WTC11 (cell line): ENCODE results near the gene ASTN2. TPM values are rescaled to one million over a fixed set of nuclear protein-coding genes. Genes with fewer than 3 reads are reported as not detected.

ENCODE experiments used
- ATAC-seq: fragments of 200-7000 bp; cut with Tn5 transposase; 2 replicates; pipeline ENCODE4 v1.10.0; 2021; ENCODE audit warnings: mild to moderate bottlenecking, moderate library complexity
- CTCF ChIA-PET: fragments of 300-600 bp; sonication (Branson Sonifier 250); formaldehyde crosslinking; loops from one replicate; lab custom pipeline; 2021; ENCODE audit warnings: antibody characterized with exemption; lab: Charles Lee
- POLR2A ChIA-PET: fragments of 350-600 bp; sonication (Branson Sonifier 250); formaldehyde crosslinking; loops from one replicate; lab custom pipeline; 2021; ENCODE audit warnings: antibody characterized with exemption; lab: Charles Lee
- DNase-seq: peaks from one replicate; pipeline ENCODE4 v3.0.0; 2021; ENCODE audit warnings: low spot score
- H3K27ac Mint-ChIP-seq: 2 replicates; pipeline ENCODE4 v1.8.0; 2021; ENCODE audit warnings: mixed read lengths
- H3K27me3 Mint-ChIP-seq: 2 replicates; pipeline ENCODE4 v1.8.0; 2021; ENCODE audit warnings: low read depth, mild to moderate bottlenecking, moderate library complexity, mixed read lengths
- H3K36me3 Mint-ChIP-seq: 2 replicates; pipeline ENCODE4 v1.8.0; 2021; ENCODE audit warnings: mixed read lengths
- H3K4me1 Mint-ChIP-seq: 2 replicates; pipeline ENCODE4 v1.8.0; 2022; ENCODE audit warnings: mixed read lengths
- H3K4me3 Mint-ChIP-seq: 2 replicates; pipeline ENCODE4 v1.8.0; 2021; ENCODE audit warnings: mild to moderate bottlenecking, moderate library complexity, mixed read lengths
- H3K9me3 Mint-ChIP-seq: 2 replicates; pipeline ENCODE4 v1.8.0; 2021; ENCODE audit warnings: mixed read lengths
- ATF1 ChIP-seq: sonication (generic); formaldehyde crosslinking; IDR thresholded peaks from 2 replicates; pipeline ENCODE4 v1.8.1; 2023; ENCODE audit warnings: mild to moderate bottlenecking, moderate library complexity, missing genetic modification reagents
- E2F4 ChIP-seq: sonication (generic); formaldehyde crosslinking; IDR thresholded peaks from 2 replicates; pipeline ENCODE4 v1.8.1; 2022; ENCODE audit warnings: low read depth, mild to moderate bottlenecking, moderate library complexity, missing genetic modification reagents, borderline replicate concordance
- GABPB1 ChIP-seq: sonication (generic); formaldehyde crosslinking; IDR thresholded peaks from 2 replicates; pipeline ENCODE4 v1.8.1; 2023; ENCODE audit warnings: mild to moderate bottlenecking, missing genetic modification reagents
- JUN ChIP-seq: sonication (generic); formaldehyde crosslinking; IDR thresholded peaks from 2 replicates; pipeline ENCODE4 v1.8.0; 2023; ENCODE audit warnings: mild to moderate bottlenecking, missing genetic modification reagents
- MLX ChIP-seq: sonication (generic); formaldehyde crosslinking; IDR thresholded peaks from 2 replicates; pipeline ENCODE4 v1.8.1; 2023; ENCODE audit warnings: mild to moderate bottlenecking, missing genetic modification reagents, moderate library complexity
- NFE2L1 ChIP-seq: sonication (generic); formaldehyde crosslinking; IDR thresholded peaks from 2 replicates; pipeline ENCODE4 v1.8.1; 2023; ENCODE audit warnings: missing genetic modification reagents
- NFYB ChIP-seq: sonication (generic); formaldehyde crosslinking; conservative IDR thresholded peaks from 2 replicates; pipeline ENCODE4 v1.8.0; 2022; ENCODE audit warnings: low read depth, missing genetic modification reagents
- PRDM15 ChIP-seq: sonication (generic); formaldehyde crosslinking; IDR thresholded peaks from 2 replicates; pipeline ENCODE4 v1.8.0; 2022; ENCODE audit warnings: missing genetic modification reagents
- PRRX2 ChIP-seq: fragments of 250-450 bp; sonication (Bioruptor Pico); IDR thresholded peaks from 2 replicates; pipeline ENCODE4 v1.8.0; 2021; ENCODE audit warnings: mild to moderate bottlenecking
- TEAD4 ChIP-seq: sonication (generic); formaldehyde crosslinking; IDR thresholded peaks from 2 replicates; pipeline ENCODE4 v1.8.0; 2022; ENCODE audit warnings: mild to moderate bottlenecking, missing genetic modification reagents
- ZBTB21 ChIP-seq: sonication (generic); formaldehyde crosslinking; IDR thresholded peaks from 2 replicates; pipeline ENCODE4 v1.8.1; 2023; ENCODE audit warnings: mild to moderate bottlenecking, missing genetic modification reagents, borderline replicate concordance
- ZNF281 ChIP-seq: sonication (generic); formaldehyde crosslinking; IDR thresholded peaks from 2 replicates; pipeline ENCODE4 v1.8.0; 2023; ENCODE audit warnings: mild to moderate bottlenecking, missing genetic modification reagents
- ZNF512 ChIP-seq: sonication (generic); formaldehyde crosslinking; IDR thresholded peaks from 2 replicates; pipeline ENCODE4 v1.8.1; 2022; ENCODE audit warnings: missing genetic modification reagents, borderline replicate concordance
- ZNF532 ChIP-seq: fragments of 250-450 bp; sonication (Bioruptor Pico); IDR thresholded peaks from 2 replicates; pipeline ENCODE4 v1.9.0; 2021; ENCODE audit warnings: mild to moderate bottlenecking, borderline replicate concordance
- total RNA-seq: library from RNA; stranded (reverse); gene quantifications from 3 replicates; pipeline ENCODE4 v1.2.3, GENCODE V29; 2021
- TF ChIP-seq, protein P1 (sequence below): fragments of 250-450 bp; sonication (Bioruptor Pico); conservative IDR thresholded peaks from 2 replicates; pipeline ENCODE4 v1.9.0; 2021; ENCODE audit warnings: mild to moderate bottlenecking
- TF ChIP-seq, protein P2 (sequence below): sonication (generic); formaldehyde crosslinking; IDR thresholded peaks from 2 replicates; pipeline ENCODE4 v1.8.1; 2022; ENCODE audit warnings: low read depth, missing genetic modification reagents, borderline replicate concordance
- TF ChIP-seq, protein P3 (sequence below): sonication (generic); formaldehyde crosslinking; IDR thresholded peaks from 2 replicates; pipeline ENCODE4 v1.8.0; 2022; ENCODE audit warnings: mild to moderate bottlenecking, missing genetic modification reagents

The ASTN2 gene
- total RNA-seq, 1 experiment from 2014 or later, result 16.2 TPM

GRCh38 chr9:116966199-116966598 lies 448.7 kb downstream of the ASTN2 start:
- POLR2A ChIA-PET, result no interaction called here
- no peak for DNase-seq
- H3K4me3 Mint-ChIP-seq, result no peak overlapping the region
- TF ChIP-seq PRDM15 (CRISPR knock-in tag) (no peak), NFYB (CRISPR knock-in tag) (no peak), PRRX2 (CRISPR knock-in tag) (no peak), NFE2L1 (CRISPR knock-in tag) (no peak), E2F4 (no peak), GABPB1 (no peak), JUN (CRISPR knock-in tag) (no peak), ATF1 (CRISPR knock-in tag) (no peak), ZBTB21 (CRISPR knock-in tag) (no peak), ZNF532 (CRISPR knock-in tag) (no peak), TEAD4 (CRISPR knock-in tag) (no peak), ZNF512 (CRISPR knock-in tag) (no peak), ZNF281 (no peak), MLX (no peak)
- TF ChIP-seq, protein P1, sequence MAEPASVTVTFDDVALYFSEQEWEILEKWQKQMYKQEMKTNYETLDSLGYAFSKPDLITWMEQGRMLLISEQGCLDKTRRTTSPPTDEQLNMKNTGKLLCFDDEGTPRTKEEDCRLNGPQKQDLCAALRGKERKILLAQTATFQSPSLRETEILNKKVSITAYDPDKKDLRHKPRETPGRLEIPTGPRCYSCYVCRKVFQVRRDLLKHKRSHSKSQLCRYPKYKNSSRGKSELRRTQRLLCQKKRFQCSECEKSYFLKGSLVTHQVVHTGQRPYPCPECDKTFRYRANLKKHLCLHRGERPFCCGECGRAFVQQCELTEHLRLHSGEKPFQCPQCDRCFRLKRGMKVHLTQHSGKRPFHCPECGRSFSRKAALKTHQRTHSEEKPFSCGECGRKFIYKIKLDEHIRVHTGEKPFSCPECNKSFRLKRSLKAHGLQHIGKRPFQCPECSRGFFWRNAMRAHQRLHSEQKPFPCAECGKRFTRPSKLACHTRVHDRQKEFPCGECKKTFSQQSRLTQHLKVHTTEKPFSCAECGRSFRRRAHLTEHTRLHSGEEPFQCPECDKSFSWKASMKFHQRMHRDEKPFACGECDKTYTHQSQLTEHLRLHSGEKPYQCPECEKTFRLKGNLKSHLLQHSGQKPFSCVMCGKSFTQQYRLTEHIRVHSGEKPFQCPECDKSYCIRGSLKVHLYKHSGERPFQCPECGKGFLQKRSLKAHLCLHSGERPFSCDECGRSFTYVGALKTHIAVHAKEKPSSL (CRISPR knock-in tag), result no peak
- TF ChIP-seq, protein P2, sequence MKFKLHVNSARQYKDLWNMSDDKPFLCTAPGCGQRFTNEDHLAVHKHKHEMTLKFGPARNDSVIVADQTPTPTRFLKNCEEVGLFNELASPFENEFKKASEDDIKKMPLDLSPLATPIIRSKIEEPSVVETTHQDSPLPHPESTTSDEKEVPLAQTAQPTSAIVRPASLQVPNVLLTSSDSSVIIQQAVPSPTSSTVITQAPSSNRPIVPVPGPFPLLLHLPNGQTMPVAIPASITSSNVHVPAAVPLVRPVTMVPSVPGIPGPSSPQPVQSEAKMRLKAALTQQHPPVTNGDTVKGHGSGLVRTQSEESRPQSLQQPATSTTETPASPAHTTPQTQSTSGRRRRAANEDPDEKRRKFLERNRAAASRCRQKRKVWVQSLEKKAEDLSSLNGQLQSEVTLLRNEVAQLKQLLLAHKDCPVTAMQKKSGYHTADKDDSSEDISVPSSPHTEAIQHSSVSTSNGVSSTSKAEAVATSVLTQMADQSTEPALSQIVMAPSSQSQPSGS (CRISPR knock-in tag), result no peak
- TF ChIP-seq, protein P3, sequence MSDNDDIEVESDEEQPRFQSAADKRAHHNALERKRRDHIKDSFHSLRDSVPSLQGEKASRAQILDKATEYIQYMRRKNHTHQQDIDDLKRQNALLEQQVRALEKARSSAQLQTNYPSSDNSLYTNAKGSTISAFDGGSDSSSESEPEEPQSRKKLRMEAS (CRISPR knock-in tag), result no peak
- TF ChIP-seq, all 79 proteins: peak for 0
- H3K27ac Mint-ChIP-seq, result no peak overlapping the region
- H3K9me3 Mint-ChIP-seq, result no peaks in the 10 kb centered on the region
- H3K36me3 Mint-ChIP-seq, result no peaks in the 10 kb centered on the region
- H3K4me1 Mint-ChIP-seq, result peaks cover under 1% of the 10 kb centered on the region; the same call in 1 of the 2 replicates
- ATAC-seq, result no peak
- CTCF ChIA-PET, result no interaction called here
- H3K27me3 Mint-ChIP-seq, result no peaks in the 10 kb centered on the region; the same call in 1 of the 2 replicates
